Gastroesophageal sphincter (tissue), 3 donors: ENCODE measurements around the gene HAT1.

Experiments used
- EP300 ChIP-seq: sonication (generic); formaldehyde crosslinking; IDR thresholded peaks from one replicate; pipeline ENCODE4 v1.6.1; 2017; ENCODE audit warnings: antibody characterized with exemption, mild to moderate bottlenecking
- POLR2A ChIP-seq, 2 donors: fragments of 450-650 bp; IDR thresholded peaks; one replicate each; pipeline ENCODE4 v1.6.1; 2017; ENCODE audit warnings: antibody characterized with exemption in 2 of 2, mild to moderate bottlenecking in 2 of 2, moderate library complexity in 1 of 2
- TF ChIP-seq, protein P1 (sequence below), 4 experiments: fragments of 200-600 bp in 2 of 4; fragments of 450-650 bp in 2 of 4; sonication (generic) in 1 of 4; IDR thresholded peaks; one replicate each; pipeline ENCODE4 v1.5.1; 2017 to 2019; ENCODE audit warnings: antibody characterized with exemption in 4 of 4, mild to moderate bottlenecking in 2 of 4, moderate library complexity in 2 of 4

DNA sequence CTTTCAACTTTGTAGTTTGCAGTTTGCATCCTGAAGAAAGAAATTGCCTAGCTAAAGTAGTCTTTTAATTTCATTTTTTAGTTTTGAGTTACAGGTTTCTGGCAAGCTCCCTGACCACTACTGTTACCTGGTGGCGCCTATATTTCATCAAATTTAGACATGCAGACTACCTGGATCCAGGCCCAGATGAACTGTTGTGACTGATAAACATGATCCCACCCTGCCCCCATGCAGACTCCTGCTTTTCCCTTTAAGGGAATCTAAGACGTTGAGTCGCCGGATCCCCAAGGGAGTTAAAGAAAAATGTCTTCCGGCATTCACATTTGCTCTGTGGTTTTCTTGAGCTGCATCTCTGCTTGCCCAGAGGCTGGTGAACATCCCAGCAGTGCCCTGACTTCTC lies 99.7 kb downstream of the HAT1 start:
- TF ChIP-seq, protein P1, sequence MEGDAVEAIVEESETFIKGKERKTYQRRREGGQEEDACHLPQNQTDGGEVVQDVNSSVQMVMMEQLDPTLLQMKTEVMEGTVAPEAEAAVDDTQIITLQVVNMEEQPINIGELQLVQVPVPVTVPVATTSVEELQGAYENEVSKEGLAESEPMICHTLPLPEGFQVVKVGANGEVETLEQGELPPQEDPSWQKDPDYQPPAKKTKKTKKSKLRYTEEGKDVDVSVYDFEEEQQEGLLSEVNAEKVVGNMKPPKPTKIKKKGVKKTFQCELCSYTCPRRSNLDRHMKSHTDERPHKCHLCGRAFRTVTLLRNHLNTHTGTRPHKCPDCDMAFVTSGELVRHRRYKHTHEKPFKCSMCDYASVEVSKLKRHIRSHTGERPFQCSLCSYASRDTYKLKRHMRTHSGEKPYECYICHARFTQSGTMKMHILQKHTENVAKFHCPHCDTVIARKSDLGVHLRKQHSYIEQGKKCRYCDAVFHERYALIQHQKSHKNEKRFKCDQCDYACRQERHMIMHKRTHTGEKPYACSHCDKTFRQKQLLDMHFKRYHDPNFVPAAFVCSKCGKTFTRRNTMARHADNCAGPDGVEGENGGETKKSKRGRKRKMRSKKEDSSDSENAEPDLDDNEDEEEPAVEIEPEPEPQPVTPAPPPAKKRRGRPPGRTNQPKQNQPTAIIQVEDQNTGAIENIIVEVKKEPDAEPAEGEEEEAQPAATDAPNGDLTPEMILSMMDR (IDR thresholded peaks at IDR 0.05) = no peak
- TF ChIP-seq EP300 (no peak), POLR2A (IDR thresholded peaks at IDR 0.05) (no peak)
